ENCODE results near the gene ASB15.

The ASB15 gene

GRCh38 chr7:123569352-123570010 is 32.1 kb upstream of the ASB15 start:
- Histone ChIP-seq H3K9me3 (no peaks in the 10 kb centered on the region), H4K20me1 (no peaks in the 10 kb centered on the region), H3K4me1 (peaks cover 7% of the 10 kb centered on the region; the same call in 1 of the 2 replicates), H3K4me2 (no peak overlapping the region), H3K4me3 (no peak overlapping the region), H3K9ac (no peak overlapping the region), H3K36me3 (no peaks in the 10 kb centered on the region), H3K27me3 (no peaks in the 10 kb centered on the region), H3K27ac (no peak overlapping the region)
- TF ChIP-seq Cebpa-rat (IDR thresholded peaks at IDR 0.05): no peak

- TF ChIP-seq Cebpa-rat (IDR thresholded peaks at IDR 0.05): no peak
- H4K20me1 ChIP-seq: no peaks in the 10 kb centered on the region
- H3K36me3 ChIP-seq: no peaks in the 10 kb centered on the region
- no peaks in the 10 kb centered on the region for H3K9me3 ChIP-seq
- H3K4me1 ChIP-seq: peaks cover 7% of the 10 kb centered on the region; the same call in 1 of the 2 replicates
- no peak overlapping the region for H3K4me2 ChIP-seq
- no peak overlapping the region for H3K27ac ChIP-seq
- no peaks in the 10 kb centered on the region for H3K27me3 ChIP-seq
- H3K9ac ChIP-seq: no peak overlapping the region
- H3K4me3 ChIP-seq: no peak overlapping the region
Observed at GRCh38 chr7:123570390-123571182, 31.0 kb upstream of the ASB15 start.

GRCh38 chr7:123571187-123571586 is 30.4 kb upstream of the ASB15 start:
- no peaks in the 10 kb centered on the region for H3K9me3 ChIP-seq
- H3K27me3 ChIP-seq: no peaks in the 10 kb centered on the region
- H3K4me2 ChIP-seq: no peak overlapping the region
- H3K36me3 ChIP-seq: no peaks in the 10 kb centered on the region
- no peak overlapping the region for H3K9ac ChIP-seq
- TF ChIP-seq Cebpa-rat (IDR thresholded peaks at IDR 0.05): no peak
- H3K4me1 ChIP-seq: peaks cover 7% of the 10 kb centered on the region; the same call in 1 of the 2 replicates
- no peak overlapping the region for H3K27ac ChIP-seq
- no peaks in the 10 kb centered on the region for H4K20me1 ChIP-seq
- no peak overlapping the region for H3K4me3 ChIP-seq

GRCh38 chr7:123571684-123572083 is 29.9 kb upstream of the ASB15 start:
- H3K4me1 ChIP-seq: peaks cover 7% of the 10 kb centered on the region; the same call in 1 of the 2 replicates
- no peaks in the 10 kb centered on the region for H4K20me1 ChIP-seq
- H3K27me3 ChIP-seq: no peaks in the 10 kb centered on the region
- H3K4me2 ChIP-seq: no peak overlapping the region
- H3K36me3 ChIP-seq: no peaks in the 10 kb centered on the region
- no peak overlapping the region for H3K27ac ChIP-seq
- no peak overlapping the region for H3K4me3 ChIP-seq
- no peak overlapping the region for H3K9ac ChIP-seq
- no peak for TF ChIP-seq Cebpa-rat (IDR thresholded peaks at IDR 0.05)
- H3K9me3 ChIP-seq: no peaks in the 10 kb centered on the region

- no peak for TF ChIP-seq Cebpa-rat (IDR thresholded peaks at IDR 0.05)
- no peak overlapping the region for H3K4me3 ChIP-seq
- peaks cover 7% of the 10 kb centered on the region; the same call in 1 of the 2 replicates for H3K4me1 ChIP-seq
- no peak overlapping the region for H3K27ac ChIP-seq
- H3K4me2 ChIP-seq: no peak overlapping the region
- H3K9ac ChIP-seq: no peak overlapping the region
- H3K9me3 ChIP-seq: no peaks in the 10 kb centered on the region
- H3K27me3 ChIP-seq: no peaks in the 10 kb centered on the region
- H3K36me3 ChIP-seq: no peaks in the 10 kb centered on the region
- H4K20me1 ChIP-seq: no peaks in the 10 kb centered on the region
Observed at GRCh38 chr7:123573341-123573740, 28.3 kb upstream of the ASB15 start.

- H3K9me3 ChIP-seq: no peaks in the 10 kb centered on the region
- no peak overlapping the region for H3K4me3 ChIP-seq
- H3K27me3 ChIP-seq: no peaks in the 10 kb centered on the region
- no peak overlapping the region for H3K9ac ChIP-seq
- H3K4me1 ChIP-seq: peaks cover 7% of the 10 kb centered on the region; the same call in 1 of the 2 replicates
- H3K4me2 ChIP-seq: no peak overlapping the region
- no peaks in the 10 kb centered on the region for H4K20me1 ChIP-seq
- no peaks in the 10 kb centered on the region for H3K36me3 ChIP-seq
- no peak for TF ChIP-seq Cebpa-rat (IDR thresholded peaks at IDR 0.05)
- H3K27ac ChIP-seq: no peak overlapping the region
Observed at GRCh38 chr7:123573896-123574467, 27.6 kb upstream of the ASB15 start.

GRCh38 chr7:123579416-123579815 is 22.2 kb upstream of the ASB15 start:
- Histone ChIP-seq H3K9ac (no peak overlapping the region), H3K4me2 (no peak overlapping the region), H3K27ac (no peak overlapping the region), H3K4me3 (no peak overlapping the region), H3K36me3 (no peaks in the 10 kb centered on the region), H3K27me3 (no peaks in the 10 kb centered on the region), H3K9me3 (no peaks in the 10 kb centered on the region), H3K4me1 (no peaks in the 10 kb centered on the region), H4K20me1 (no peaks in the 10 kb centered on the region)
- TF ChIP-seq Cebpa-rat (IDR thresholded peaks at IDR 0.05): no peak

- no peak overlapping the region for H3K4me2 ChIP-seq
- H3K4me1 ChIP-seq: no peaks in the 10 kb centered on the region
Observed at GRCh38 chr7:123580406-123581161, 21.0 kb upstream of the ASB15 start.

GRCh38 chr7:123581162-123581459 is 20.5 kb upstream of the ASB15 start:
- Histone ChIP-seq H3K9ac (no peak overlapping the region), H3K4me1 (no peaks in the 10 kb centered on the region), H3K4me2 (no peak overlapping the region), H3K36me3 (no peaks in the 10 kb centered on the region), H3K4me3 (no peak overlapping the region), H3K27me3 (no peaks in the 10 kb centered on the region), H3K9me3 (no peaks in the 10 kb centered on the region), H4K20me1 (no peaks in the 10 kb centered on the region), H3K27ac (no peak overlapping the region)
- TF ChIP-seq Cebpa-rat (IDR thresholded peaks at IDR 0.05): no peak

More at GRCh38 chr7:123580406-123581161, 21.0 kb upstream of the ASB15 start:
- no peaks in the 10 kb centered on the region for H4K20me1 ChIP-seq
- H3K9me3 ChIP-seq: no peaks in the 10 kb centered on the region
- H3K9ac ChIP-seq: no peak overlapping the region
- no peaks in the 10 kb centered on the region for H3K36me3 ChIP-seq
- no peak overlapping the region for H3K27ac ChIP-seq
- H3K4me3 ChIP-seq: no peak overlapping the region
- TF ChIP-seq Cebpa-rat (IDR thresholded peaks at IDR 0.05): no peak
- H3K27me3 ChIP-seq: no peaks in the 10 kb centered on the region
